ENCODE data around the gene AGO3.
"Not testable (repeated sequence)": the region's sequence is repeated elsewhere in the genome, so short reads cannot be mapped to it uniquely, and the experiment has no call there.

AGO3 gene

DNA sequence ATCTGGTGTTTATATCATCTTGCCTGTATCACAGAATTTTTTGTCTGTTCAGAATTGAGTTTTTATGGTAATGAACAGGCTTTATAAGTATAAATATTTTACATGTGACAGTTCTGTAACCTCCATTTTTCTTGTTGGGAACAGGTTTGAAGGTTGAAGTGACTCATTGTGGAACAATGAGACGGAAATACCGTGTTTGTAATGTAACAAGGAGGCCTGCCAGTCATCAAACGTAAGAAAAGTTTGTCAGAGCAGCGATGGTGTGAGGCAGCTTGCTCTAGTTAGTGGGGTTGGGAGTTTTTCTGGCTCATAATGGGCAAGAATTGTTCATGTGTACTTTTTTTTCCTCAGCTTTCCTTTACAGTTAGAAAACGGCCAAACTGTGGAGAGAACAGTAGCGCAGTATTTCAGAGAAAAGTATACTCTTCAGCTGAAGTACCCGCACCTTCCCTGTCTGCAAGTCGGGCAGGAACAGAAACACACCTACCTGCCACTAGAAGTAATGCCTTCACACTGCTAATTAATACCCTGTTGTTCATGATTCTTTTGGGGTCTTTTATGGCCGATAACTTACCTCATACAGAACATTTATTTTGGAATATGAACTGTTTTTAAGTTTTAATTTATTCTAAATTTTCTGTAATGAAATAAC is 77.8 kb downstream of the AGO3 start:
- DNase-seq: peak; percentile 54

DNA sequence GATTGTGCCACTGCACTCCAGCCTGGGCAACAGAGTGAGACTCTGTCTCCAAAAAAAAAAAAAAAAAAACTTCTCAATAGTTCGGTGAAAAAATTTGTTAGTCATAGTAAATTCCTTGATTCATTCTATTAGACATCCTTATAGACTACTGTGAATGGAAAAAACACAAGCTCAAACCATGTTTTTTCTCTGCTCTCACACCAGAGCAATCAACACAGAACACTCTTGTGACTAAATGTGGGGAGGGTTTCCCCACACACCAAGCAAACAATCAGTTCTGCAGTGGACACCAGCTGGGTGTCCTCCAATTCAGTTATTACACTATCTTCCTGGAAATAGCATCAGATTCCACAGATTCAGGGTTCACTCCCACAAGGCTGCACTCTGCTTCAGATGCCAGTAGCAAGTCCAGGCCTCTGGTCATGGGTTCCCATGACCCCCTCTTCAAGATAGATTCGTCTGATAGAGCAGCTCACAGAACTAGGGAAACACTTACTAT is 83.9 kb downstream of the AGO3 start:
- DNase-seq: no peak

DNA sequence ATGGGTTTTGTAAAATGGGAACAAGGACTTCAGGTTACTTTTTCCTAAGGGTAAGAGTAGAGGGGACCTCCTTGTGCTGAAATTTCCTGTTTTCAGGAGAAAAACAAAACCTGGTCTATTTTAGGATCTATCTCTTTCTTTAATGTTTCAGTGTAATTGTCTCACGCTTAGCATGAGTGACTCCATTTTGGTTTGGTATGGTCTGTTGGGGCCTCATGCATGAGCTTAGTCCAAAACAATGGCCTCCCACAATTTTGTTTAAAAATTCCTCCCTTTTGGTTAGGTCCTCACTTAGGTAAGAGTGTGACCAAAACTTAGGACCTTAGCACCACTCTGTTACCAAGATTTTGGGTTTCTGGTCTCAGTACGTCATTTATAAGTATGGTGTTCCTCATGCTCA is 85.8 kb downstream of the AGO3 start:
- DNase-seq: no peak

DNA sequence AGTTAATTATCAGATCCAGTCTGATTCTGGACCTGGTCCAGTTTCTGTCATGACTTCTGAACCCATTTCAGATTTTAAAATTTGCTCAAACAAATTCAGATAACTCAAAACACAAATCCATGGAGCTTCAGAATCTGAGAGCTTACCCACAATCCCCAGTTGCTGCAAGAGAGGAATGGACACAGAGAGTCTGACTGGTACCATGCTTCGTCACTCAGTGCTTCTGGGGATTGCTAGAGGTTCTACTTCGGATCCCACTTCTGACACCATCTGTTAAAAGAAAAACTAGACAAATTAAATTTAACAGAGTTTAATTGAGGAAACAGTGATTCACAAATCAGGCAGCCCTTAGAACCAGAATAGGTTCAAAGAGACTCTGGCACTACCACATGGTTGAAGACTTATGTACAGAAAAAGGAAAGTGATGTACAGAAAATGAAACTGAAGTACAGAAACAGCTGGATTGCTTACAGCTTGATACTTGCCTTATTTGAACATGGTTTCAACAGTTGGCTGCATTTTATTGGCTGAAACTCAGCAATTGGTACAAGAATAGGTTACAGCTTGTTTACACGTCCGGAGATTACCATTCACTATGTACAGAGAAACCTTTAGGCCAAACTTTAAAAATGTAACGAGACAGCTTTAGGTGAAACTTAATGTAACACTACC is 92.3 kb downstream of the AGO3 start:
- no peak for DNase-seq

DNA sequence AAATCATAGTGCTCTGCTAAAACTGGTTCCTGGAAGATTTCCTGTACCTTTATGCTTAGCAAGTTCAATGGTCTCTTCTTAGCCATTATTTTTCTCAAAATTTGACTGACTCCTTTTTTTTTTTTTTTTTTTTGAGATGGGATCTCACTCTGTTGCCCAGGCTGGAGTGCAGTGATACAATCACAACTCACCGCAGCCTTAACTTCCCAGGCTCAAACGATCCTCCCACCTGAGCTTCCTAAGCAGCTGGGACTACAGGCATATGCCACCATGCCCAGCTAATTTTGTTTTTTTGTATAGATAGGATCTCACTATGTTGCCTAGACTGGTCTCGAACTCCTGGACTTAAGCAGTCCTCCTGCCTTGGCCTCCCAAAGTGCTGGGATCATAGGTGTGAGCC is 93.1 kb downstream of the AGO3 start:
- not testable (repeated sequence) for DNase-seq

DNA sequence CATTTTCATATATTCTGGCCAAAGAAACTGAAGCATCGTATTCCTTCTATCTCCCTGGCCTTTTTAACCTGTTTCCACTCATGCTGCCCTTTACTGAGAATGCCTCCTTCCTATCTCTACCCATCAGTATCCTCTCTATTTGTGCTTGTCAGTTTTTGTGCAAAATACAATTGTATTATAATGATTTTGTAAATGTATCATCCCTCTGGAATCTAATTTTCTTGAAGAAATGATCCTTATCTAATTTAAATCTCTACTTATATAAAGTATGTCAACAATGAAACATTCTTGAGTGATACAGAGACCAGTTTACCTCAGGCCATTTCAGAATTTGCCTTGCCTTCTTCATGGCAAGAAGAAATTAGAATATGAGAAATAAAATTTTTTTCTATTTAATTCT is 93.9 kb downstream of the AGO3 start:
- DNase-seq: peak; percentile 1

DNA sequence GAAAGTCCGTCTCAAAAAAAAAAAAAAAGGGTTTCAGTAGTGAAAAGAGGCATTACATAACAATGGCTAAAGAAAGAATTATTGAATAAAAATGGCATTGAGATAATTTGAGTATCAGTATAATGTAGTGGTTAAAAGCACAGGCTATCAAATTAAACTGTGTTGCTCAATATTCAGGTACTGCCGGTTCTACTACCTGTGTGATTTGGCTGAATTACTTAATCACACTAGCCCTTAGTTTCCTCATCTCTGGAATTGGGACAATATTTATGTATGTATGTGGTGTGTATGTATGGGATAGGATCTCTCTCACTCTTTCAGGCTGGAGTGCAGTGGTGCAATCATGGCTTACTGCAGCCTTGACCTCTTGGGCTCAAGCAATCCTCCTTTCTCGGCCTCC is 96.9 kb downstream of the AGO3 start:
- DNase-seq: no peak

DNA sequence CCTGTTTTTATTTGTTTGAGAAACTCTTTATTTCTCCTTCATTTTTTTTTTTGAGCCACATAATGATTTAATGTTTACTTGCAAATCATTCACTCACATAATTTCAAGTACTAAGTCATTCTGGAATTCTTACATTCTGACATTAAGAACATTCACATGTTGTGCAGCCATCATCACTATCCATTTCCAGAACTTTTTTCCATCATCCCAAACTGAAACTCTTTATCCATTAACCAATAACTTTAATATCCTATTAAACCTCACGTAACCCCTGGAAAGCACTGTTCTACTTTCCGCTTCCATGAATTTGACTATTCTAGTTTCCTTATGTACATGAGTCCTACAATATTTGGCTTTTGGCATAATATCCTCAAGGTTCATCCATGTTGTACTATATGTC is 100.5 kb downstream of the AGO3 start:
- DNase-seq: no peak

DNA sequence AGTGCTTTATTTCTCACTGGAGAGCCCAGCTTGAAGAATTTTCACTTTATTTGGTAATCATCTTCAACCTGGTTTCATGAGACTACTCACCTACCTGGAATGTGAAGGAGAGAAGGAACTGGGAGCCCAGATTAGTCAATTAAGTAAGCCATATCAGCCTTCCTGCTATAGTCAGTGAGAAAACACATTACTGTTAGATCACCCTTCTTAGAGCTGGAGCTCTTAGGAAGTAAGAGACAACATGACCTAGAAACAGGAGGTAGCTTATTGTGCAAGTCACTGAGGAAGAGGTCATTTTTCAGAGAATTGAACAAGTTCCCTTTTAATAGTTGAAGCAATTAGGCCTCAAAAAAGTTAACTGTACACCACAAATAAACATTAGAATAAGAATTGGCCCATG is 103.8 kb downstream of the AGO3 start:
- peak; percentile 50 for DNase-seq

DNA sequence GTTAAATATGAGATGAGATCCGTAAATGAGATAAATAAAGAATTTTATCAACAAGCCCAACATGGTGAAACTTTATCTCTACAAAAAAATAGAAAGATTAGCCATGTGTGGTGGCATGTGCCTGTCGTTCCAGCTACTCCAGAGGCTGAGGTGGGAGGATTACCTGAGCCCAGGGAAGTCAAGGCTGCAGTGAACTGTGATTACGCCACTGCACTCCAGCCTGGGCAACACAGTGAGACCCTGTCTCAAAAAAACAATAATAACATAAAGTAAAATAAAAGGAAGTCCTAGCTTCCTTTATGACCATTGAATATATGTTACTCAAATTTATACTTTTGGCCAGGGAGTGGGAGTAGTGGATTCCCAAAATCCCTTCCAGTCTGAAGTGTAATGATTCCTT is 104.2 kb downstream of the AGO3 start:
- no peak for DNase-seq

DNA sequence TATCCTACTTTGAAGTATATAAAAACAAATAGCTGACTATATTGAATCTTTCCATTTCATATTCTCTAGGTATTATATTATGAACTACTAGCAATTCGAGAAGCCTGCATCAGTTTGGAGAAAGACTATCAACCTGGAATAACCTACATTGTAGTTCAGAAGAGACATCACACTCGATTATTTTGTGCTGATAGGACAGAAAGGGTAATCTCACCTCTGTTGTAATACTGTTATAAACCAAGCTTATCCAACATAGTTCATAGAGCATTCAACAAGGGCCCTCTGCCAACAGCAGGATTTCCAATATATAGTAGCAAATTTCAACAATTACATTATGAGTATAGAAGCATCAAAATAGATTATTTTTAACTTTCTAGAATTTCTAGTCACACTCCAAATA is 109.3 kb downstream of the AGO3 start:
- DNase-seq: no peak

DNA sequence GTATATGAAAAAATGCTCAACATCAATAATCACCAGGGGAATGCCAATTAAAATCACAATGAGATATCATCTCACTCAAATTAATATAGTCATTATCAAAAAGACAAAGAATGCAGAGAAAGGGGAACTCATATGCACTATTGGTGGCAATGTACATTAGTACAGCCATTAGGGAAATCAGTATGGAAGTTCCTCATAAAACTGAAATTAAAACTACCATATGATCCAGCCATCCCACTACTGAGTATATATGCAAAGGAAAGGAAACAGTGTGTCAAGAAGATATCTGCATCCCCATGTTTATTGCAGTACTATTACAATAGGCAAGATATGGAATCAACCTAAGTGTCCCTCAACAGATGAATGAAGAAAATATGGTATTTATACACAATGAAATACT is 120.9 kb downstream of the AGO3 start:
- no peak for DNase-seq

DNA sequence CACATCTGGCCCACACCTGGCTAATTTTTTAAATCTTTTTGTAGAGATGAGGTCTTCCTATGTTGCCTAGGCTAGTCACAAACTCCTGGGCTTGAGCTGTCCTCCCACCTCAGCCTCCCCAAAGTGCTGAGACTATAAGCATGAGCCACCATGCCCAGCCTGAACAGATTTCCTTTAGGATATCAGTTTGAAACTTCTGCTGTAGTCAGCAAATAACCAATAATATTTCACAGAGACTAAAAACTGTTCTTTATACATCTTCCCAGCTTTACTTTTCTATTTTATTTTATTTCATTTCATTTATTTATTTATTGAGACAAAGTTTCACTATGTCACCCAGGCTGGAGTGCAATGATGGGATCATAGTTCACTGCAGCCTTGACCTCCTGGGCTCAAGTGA is 123.1 kb downstream of the AGO3 start:
- no peak for DNase-seq

DNA sequence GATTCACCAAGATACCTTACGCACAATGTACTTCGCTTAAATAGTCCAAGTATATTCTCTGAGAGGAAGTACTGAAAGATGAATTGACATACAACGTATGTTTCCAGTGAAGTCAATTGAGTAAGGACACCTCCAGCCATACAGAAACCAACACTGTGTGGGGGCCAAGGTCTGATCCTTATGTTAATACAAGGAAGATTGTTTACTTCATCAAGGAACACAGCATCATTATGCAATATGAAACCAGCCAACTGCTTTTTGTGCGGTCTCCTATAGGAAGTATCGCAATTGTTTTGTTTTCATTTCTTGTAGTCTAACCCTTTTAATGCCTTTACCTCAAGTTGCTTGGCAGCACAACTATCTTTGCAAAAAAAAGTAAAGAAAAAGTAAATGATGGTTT is 124.8 kb downstream of the AGO3 start:
- no peak for DNase-seq

DNA sequence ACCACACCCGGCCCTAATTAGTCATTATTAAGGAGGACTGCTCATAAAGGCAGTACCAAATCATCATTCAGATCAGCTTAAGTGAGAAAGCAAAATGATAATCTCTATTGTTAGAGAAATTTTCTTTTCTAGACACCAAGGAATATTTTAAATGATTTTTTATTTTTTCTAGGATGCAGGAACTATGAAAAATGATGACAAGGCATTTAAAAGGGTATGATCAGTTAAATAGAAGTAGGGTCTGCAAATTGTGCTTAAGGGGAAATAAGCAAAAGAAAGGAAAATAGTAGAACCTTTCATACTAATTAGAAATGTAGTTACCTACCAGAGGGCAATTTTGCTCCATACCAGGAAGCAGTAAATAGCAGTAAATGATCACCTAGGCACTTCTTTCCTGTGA is 131.4 kb downstream of the AGO3 start:
- no peak for DNase-seq

DNA sequence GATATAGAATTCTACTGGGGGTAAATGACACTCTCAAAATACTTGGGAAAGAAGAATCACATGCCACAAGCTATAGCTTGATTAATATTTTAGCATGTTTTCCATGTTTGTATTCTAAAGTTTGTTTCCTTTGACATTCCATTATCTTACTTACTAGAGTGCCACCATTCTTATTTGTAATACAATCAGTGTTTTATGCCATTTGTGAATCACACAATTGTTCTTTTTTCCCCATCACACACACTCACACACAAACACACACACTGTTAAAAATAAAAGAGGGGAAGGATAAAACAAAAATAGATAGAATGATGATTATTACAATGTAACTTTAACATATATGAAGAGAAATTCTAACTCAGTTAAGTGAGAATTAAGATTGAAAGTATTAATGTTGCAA is 137.0 kb downstream of the AGO3 start:
- DNase-seq: no peak

DNA sequence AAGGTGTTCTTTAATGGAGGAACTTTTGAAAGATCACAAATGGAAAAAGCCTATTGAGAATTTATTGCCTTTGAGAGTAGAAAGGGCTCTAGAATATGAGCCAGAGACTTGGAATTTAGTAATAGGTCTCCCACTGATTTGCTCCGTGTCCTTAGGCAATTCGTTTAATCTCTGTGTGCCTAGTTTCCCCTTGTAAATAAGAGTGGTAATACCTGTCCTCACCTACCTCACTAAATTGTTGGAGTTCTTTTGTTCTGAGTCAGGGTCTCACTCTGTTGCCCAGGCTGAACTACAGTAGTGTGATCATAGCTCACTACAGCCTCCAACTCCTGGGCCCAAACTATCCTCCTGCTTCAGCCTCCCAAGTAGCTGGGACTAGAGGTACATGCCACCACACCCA is 138.0 kb downstream of the AGO3 start:
- no peak for DNase-seq

DNA sequence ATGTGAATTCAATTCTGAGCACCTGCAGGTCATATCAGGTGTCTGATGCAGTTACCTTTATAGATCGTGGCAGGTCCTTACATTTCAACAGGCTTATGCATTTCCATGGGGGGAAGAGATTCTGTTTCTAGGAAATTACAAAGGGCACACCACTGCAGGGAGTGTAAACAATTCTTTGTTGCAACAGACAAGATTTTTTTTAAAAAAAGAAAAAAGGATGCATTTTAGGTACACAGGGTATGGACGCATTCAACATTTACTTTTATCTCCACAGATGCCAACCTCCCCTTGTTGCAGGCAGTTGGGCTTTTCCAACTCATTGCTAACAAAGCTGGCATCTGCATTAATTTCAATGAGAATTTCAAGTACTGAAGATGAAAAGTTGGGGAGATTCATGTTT is 139.4 kb downstream of the AGO3 start:
- no peak for DNase-seq

DNA sequence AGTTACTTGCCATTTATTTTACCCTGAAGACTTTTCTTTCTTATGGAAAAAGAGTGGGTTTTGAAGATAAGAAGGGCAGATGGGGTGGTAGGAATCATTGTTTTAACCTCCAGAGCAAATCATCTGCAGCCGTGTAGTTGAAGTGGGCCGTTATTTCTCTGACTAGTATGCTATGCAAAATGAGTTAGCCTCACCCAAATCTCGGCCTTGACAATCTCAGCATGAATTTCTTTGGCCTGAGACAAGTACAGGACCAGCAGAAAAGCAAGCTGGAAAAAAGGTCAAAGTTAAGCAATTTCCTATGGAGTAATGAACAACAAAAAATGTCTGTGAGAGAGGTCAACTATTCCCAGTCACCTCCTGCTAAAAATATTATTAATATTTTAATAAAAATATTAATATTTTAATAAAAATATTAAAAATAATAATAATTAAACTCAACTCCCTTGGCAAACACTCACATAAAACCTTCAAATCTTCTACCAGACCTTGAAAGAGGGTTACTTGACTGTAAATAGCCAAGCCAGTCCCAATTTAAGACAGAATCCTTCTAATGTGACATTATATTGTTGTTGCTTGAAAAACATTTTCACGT is 146.2 kb downstream of the AGO3 start:
- DNase-seq: no peak

DNA sequence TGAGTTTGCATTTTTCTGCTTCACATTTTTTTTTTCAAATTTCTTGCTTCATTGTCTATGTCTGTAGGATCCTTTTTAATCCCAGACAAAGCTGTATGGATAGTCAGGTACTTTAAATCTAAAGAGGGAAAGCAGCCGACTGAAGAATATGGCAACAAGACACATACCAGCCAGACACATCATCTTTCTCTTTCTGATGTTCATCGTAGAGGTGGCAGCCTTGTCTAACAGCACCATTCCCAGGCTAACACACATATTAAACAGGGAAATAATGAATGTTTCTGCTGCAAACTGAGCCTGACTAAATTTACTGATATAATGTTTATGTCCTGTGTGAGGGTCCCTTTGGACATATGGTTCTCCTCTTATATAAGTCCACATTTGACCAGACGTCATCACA is 149.3 kb downstream of the AGO3 start:
- no peak for DNase-seq

DNA sequence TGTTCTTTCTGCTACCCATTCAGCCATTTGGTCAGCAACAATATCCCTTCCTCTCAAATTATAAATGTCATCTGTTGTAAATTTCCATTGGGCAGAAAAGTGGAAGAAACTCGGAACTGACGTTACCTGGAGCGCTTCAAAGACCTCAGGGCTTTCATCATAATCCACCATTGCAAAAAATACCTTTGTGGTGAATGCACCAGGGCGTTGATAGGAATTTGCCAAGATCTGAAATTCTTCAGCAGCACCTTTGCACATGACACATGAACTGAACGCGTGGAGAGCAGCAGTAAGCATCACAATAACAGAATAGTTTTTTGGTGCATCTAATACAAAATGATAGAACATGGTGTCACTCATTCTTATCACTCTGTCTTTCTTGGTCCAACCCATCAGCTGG is 149.9 kb downstream of the AGO3 start:
- no peak for DNase-seq

DNA sequence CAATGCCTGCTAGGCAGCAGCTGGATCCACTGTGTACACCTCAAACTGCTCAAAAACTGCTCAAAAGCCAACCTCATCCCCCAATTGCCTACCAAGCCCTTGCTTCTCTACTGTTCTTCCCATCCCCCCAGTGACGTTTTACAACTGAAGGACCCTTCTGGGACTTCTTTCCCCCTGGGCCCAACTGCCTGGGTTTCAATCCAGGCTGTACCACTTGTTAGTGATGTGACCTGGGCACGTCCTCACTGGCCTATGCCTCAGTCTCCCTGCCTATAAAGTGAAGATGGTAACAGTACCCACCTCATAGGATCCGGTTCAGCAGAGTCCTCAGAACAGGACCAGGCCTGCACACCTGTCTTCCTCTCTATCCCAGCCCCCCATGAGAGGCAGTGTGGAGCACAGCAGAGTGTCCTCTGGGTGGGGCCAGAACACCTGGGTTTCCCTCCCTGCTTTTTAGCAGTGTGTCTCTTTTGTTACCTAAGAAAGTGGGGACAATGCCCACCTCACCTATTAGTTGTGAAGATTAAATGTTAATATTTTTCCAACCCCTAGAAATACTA is 151.1 kb downstream of the AGO3 start:
- DNase-seq: no peak

DNA sequence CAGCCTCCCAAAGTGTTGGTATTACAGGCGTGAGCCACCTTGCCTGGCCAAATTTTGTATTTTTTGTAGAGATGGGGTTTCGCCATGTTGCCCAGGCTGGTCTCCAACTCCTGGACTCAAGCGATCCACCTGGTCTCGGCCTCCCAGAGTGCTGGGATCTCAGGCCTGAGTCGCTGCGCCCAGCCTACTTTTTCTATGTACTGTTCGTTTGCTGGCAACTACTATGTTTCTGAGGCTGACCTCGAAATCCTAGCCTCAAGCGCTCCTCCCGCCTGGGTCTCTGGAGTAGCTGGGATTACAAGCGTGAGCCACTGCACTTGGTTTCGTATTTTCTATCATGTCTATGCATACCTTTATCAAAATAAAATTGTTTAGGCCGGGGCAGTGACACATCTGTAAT is 152.3 kb downstream of the AGO3 start:
- DNase-seq: no peak
